BJ (cell line): ENCODE data around the gene PPP6R1. TPM values are rescaled to one million over a fixed set of nuclear protein-coding genes. Genes with fewer than 3 reads are reported as not detected.

Experiments
- CTCF ChIA-PET: fragments of 350-600 bp; formaldehyde crosslinking; extraction: SDS; loops from one replicate; lab custom pipeline; 2021; ENCODE audit warnings: antibody characterized with exemption, inconsistent platforms; lab: Yijun Ruan, JAX
- POLR2A ChIA-PET: fragments of 300-600 bp; sonication (Branson Sonifier 250); formaldehyde crosslinking; extraction: SDS; loops from one replicate; lab custom pipeline; 2021; ENCODE audit warnings: antibody characterized with exemption; lab: Charles Lee
- DNase-seq: peaks from one replicate; pipeline ENCODE4 v3.0.0-alpha.2; 2011; ENCODE audit warnings: low read depth
- H3K27me3 ChIP-seq: 2 replicates; pipeline ENCODE4 v1.6.0; 2011; ENCODE audit warnings: low read length; ENCODE audit not compliant: control insufficient read depth, insufficient read depth
- H3K36me3 ChIP-seq: 2 replicates; pipeline ENCODE4 v1.5.1; 2011; ENCODE audit warnings: low read length; ENCODE audit not compliant: control insufficient read depth, insufficient read depth
- H3K4me3 ChIP-seq: 2 replicates; pipeline ENCODE4 v1.5.1; 2011; ENCODE audit warnings: low read depth, mild to moderate bottlenecking, control low read depth, low read length
- CTCF ChIP-seq: IDR thresholded peaks from 2 replicates; pipeline ENCODE4 v1.5.1; 2011; ENCODE audit warnings: low read depth, mild to moderate bottlenecking, control low read depth, inconsistent platforms, low read length, moderate library complexity; ENCODE audit not compliant: insufficient read depth
- polyA plus RNA-seq: library from polyadenylated mRNA; depleted of rRNA; stranded (reverse); fragments of >200 nt; gene quantifications from 2 replicates; pipeline ENCODE4 v1.2.3, GENCODE V29; 2011

Gene PPP6R1
- polyA plus RNA-seq, 1 experiment: 42.5 TPM

DNA sequence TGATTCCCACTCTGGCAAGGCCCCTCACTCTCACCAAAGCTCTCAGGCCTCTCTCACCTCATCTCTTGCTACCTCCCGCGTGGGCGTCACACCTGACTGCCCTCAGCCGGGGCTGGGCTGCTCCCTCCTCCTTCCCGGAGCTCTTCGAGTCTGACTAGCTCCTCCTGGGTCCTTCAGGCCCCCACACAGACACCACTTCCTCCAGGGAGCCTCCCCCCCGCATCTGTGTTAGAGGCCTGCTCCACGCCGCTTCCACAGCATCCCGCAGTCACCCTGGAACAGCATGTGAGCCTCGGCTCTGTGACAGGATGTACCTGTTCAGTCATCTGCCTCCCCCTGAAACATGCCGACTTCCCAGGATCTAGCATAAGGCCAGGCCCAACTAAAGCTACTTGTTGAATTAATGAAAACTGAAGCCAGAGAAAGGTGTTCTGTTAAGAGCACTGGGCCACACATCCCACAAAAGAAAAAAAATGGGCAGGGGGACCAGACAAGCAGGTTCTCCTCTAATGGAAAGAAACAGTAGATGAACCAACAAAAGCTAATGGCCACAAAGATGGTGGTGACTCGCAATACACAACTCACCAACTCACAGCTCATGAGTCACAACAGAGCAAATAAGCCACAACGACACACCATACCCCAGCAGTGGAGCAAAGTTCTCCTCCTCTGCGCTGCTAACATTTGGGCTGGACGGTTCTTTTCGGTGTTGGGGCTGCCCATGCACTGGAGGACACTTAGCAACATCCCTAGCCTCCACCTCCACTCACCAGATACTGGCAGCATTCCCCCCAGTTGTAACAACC, 3.0 kb downstream of the PPP6R1 start:
- H3K36me3 ChIP-seq: peaks cover 4% of the 10 kb centered on the region
- no peak for TF ChIP-seq CTCF
- no peaks in the 10 kb centered on the region for H3K27me3 ChIP-seq
- POLR2A ChIA-PET: no interaction called here
- no peak for DNase-seq
- CTCF ChIA-PET: interaction anchor here (0.7 to 1.7 kb wide), 3 partner anchors 14 to 45 kb away, joined by 3 to 5 read pairs (median 4); no protein-coding TSS in a partner anchor
- H3K4me3 ChIP-seq: no peak overlapping the region

GRCh38 chr19:55254625-55254977, 4.2 kb downstream of the PPP6R1 start:
- POLR2A ChIA-PET: no interaction called here
- DNase-seq: no peak
- Histone ChIP-seq H3K36me3 (peaks cover 4% of the 10 kb centered on the region), H3K4me3 (no peak overlapping the region), H3K27me3 (no peaks in the 10 kb centered on the region)
- CTCF ChIA-PET: interaction anchor here (1.2 to 1.3 kb wide), 2 partner anchors 10 to 14 kb away, joined by 3 to 4 read pairs; no protein-coding TSS in a partner anchor
- TF ChIP-seq CTCF: no peak

DNA sequence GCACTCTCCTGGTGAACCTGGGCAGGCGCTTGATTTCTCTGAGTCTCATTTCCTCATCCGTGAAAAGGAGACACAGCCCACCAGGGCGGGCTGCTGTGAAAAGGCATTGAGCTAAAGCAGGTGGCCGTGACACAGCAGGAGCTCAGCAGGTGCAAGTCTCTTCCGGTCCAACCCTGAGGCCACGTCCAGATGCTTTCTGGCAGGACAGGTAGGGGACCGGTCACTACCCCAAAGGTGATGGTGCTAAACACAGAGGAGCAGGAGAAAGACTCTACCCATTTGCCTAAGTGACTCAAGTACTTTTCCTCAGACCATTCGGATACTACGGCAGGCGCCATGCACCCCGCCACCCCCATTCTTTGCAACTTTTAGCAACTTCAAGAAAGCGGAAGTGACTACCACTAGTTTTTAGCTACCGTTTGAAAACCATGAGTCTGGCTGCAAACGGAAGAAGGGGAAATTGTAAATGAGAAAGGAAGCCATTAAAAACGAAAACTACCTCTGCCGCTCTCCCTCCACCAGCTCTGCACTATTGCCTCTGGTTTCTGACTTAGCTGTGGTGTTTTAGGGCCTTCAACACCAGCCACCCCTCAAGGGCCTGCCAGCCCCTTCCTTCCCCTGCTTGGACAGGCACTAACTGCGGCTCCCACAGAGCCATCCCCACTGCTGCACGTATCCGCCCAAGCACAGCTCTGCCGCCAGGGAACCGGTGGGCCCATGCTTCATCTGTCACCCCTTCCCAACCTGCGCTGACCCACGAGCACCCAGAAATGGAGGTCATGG, 4.8 kb downstream of the PPP6R1 start:
- POLR2A ChIA-PET: no interaction called here
- no peak for TF ChIP-seq CTCF

DNA sequence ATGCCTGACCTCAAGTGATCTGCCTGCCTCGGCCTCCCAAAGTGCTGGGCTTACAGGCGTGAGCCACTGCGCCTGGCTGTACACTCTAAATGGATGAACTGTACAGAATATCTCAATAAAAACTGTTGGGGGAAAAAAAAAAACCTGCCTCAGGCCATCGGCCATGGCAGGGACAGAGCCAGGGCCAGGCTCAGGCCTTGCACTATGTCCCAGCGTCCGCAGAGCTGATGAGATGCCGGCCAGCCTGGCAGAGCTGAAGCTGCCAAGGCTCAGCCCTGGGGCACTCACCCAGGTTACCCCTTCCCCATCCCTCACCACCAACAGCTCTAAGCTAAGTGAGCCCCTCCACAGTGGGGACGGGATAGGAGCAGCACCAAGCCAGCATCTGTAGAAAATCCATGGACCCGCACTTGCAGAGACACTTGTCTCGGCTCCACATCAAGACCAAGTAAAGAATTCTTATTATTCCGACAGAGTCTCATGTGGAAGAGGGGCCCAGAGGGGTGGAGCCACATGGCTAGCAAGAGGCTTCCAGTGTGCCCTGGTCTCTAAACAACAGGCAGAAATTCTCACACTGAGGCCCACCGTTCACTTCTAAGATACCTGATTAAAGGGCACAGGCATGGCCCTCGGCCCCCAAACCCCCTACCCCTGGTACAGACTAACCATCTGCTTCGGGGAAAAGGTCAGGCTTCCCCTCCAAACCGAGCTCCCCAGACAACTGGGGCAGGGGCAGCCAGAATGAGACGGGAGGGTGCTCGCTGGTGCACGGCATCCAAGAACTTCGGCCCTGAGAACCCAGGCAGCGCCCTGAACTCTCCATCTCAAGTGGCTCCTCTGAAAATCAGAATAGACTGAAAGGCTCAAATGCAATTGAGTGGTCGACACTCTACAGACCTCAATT, 5.8 kb downstream of the PPP6R1 start:
- H3K4me3 ChIP-seq: no peak overlapping the region
- POLR2A ChIA-PET: no interaction called here
- peaks cover 4% of the 10 kb centered on the region for H3K36me3 ChIP-seq
- CTCF ChIA-PET: interaction anchor here (1.3 kb wide), 1 partner anchor 9 kb away, joined by 4 read pairs; no protein-coding TSS in a partner anchor
- no peak for TF ChIP-seq CTCF
- H3K27me3 ChIP-seq: no peaks in the 10 kb centered on the region
- DNase-seq: no peak

More for the DNA sequence above, 4.8 kb downstream of the PPP6R1 start:
- DNase-seq: no peak
- Histone ChIP-seq H3K4me3 (no peak overlapping the region), H3K36me3 (peaks cover 4% of the 10 kb centered on the region), H3K27me3 (no peaks in the 10 kb centered on the region)
- CTCF ChIA-PET: interaction anchor here (1.2 to 1.3 kb wide), 2 partner anchors 10 to 14 kb away, joined by 3 to 4 read pairs; no protein-coding TSS in a partner anchor
